GM19468 (cell line): ENCODE measurements around the gene SPOCD1.

Experiments used
- ATAC-seq: cut with Tn5 transposase; IDR thresholded peaks from one replicate; pipeline ENCODE4 v1.9.1; 2021; ENCODE audit warnings: mild to moderate bottlenecking, moderate library complexity, moderate number of reproducible peaks; ENCODE audit not compliant: unreplicated experiment; ENCODE audit errors: extremely low read depth

SPOCD1 gene

GRCh38 chr1:31815752-31816500, at the start of gene SPOCD1:
Gene SPOCD1, minus strand, starts transcription at chr1:31816022. Its CDS starts 689 bp downstream, at chr1:31815333.
- no peak for ATAC-seq

- no peak for ATAC-seq
Measured at GRCh38 chr1:31862071-31862470, 46.2 kb upstream of the SPOCD1 start.

- no peak for ATAC-seq
Measured at GRCh38 chr1:31861346-31861745, 45.5 kb upstream of the SPOCD1 start.

- ATAC-seq: no peak
Measured at GRCh38 chr1:31860581-31860980, 44.8 kb upstream of the SPOCD1 start.

GRCh38 chr1:31859719-31860118, 43.9 kb upstream of the SPOCD1 start:
- no peak for ATAC-seq

GRCh38 chr1:31859044-31859443, 43.2 kb upstream of the SPOCD1 start:
- no peak for ATAC-seq

GRCh38 chr1:31857863-31858262, 42.0 kb upstream of the SPOCD1 start:
- no peak for ATAC-seq

GRCh38 chr1:31856140-31856539, 40.3 kb upstream of the SPOCD1 start:
- ATAC-seq: no peak

GRCh38 chr1:31855038-31855845, 39.4 kb upstream of the SPOCD1 start:
- ATAC-seq: no peak

GRCh38 chr1:31849653-31850052, 33.8 kb upstream of the SPOCD1 start:
- no peak for ATAC-seq

- ATAC-seq: no peak
Measured at GRCh38 chr1:31848381-31848897, 32.6 kb upstream of the SPOCD1 start.

GRCh38 chr1:31846484-31846883, 30.7 kb upstream of the SPOCD1 start:
- ATAC-seq: no peak

GRCh38 chr1:31843506-31843905, 27.7 kb upstream of the SPOCD1 start:
- ATAC-seq: no peak

GRCh38 chr1:31839662-31840343, 24.0 kb upstream of the SPOCD1 start:
- no peak for ATAC-seq

GRCh38 chr1:31837451-31838158, 21.8 kb upstream of the SPOCD1 start:
- no peak for ATAC-seq

- no peak for ATAC-seq
Measured at GRCh38 chr1:31836638-31837037, 20.8 kb upstream of the SPOCD1 start.

GRCh38 chr1:31835415-31835814, 19.6 kb upstream of the SPOCD1 start:
- ATAC-seq: no peak

GRCh38 chr1:31834501-31834900, 18.7 kb upstream of the SPOCD1 start:
- ATAC-seq: no peak

GRCh38 chr1:31831397-31832378, 15.9 kb upstream of the SPOCD1 start:
- ATAC-seq: no peak
